H1 (cell line): ENCODE data around the gene PDK2. TPM values are rescaled to one million over a fixed set of nuclear protein-coding genes. Genes with fewer than 3 reads are reported as not detected.

Source experiments
- CTCF ChIA-PET: fragments of 300-600 bp; sonication (Branson Sonifier 250); formaldehyde crosslinking; loops from one replicate; lab custom pipeline; 2021; ENCODE audit not compliant: partially characterized antibody; lab: Charles Lee
- POLR2A ChIA-PET: fragments of 300-600 bp; sonication (Branson Sonifier 250); formaldehyde crosslinking; loops from one replicate; lab custom pipeline; 2021; ENCODE audit warnings: inconsistent platforms; ENCODE audit not compliant: partially characterized antibody; lab: Charles Lee
- DNase-seq, 2 experiments: peaks; one replicate each; pipeline versions ENCODE4 v3.0.0 to v3.0.0-alpha.2; 2010 to 2022; ENCODE audit warnings: low spot score in 2 of 2, low read depth in 1 of 2, mixed read lengths in 1 of 2
- FAIRE-seq: peaks from 2 replicates; lab custom pipeline; 2011; peaks lifted over from hg19 to GRCh38; lab: Jason Lieb, UNC
- H2AFZ ChIP-seq: 2 replicates; pipeline ENCODE4 v1.8.1; 2012; ENCODE audit warnings: low read length, inconsistent platforms
- H2AK5ac ChIP-seq: 2 replicates; pipeline ENCODE4 v1.6.1; 2013; ENCODE audit warnings: low read depth, low read length
- H2BK120ac ChIP-seq: replicated peaks from 2 replicates; pipeline ENCODE3; 2013; ENCODE audit warnings: low read depth, low read length, inconsistent platforms
- H2BK12ac ChIP-seq: 2 replicates; pipeline ENCODE4 v1.6.1; 2013; ENCODE audit warnings: low read depth, low read length
- H2BK15ac ChIP-seq: 2 replicates; pipeline ENCODE4 v1.6.1; 2013; ENCODE audit warnings: low read length
- H2BK20ac ChIP-seq: 2 replicates; pipeline ENCODE4 v1.6.1; 2013; ENCODE audit warnings: low read length
- H2BK5ac ChIP-seq: 2 replicates; pipeline ENCODE4 v1.6.1; 2013; ENCODE audit warnings: low read depth, low read length
- H3K14ac ChIP-seq: 2 replicates; pipeline ENCODE4 v1.6.1; 2013; ENCODE audit warnings: inconsistent platforms; ENCODE audit not compliant: insufficient read length
- H3K18ac ChIP-seq: 2 replicates; pipeline ENCODE4 v1.6.1; 2013; ENCODE audit warnings: low read length; ENCODE audit errors: extremely low read depth
- H3K23ac ChIP-seq: 2 replicates; pipeline ENCODE4 v1.6.1; 2013; ENCODE audit warnings: inconsistent platforms; ENCODE audit not compliant: insufficient read length
- H3K23me2 ChIP-seq: 2 replicates; pipeline ENCODE4 v1.6.1; 2013; ENCODE audit warnings: low read depth, low read length
- H3K27ac ChIP-seq: 2 replicates; pipeline ENCODE4 v1.6.1; 2011; ENCODE audit warnings: low read depth, low read length, inconsistent platforms
- H3K27me3 ChIP-seq, 4 experiments: replicated peaks in 1 of 4; 1 replicate in 1 of 4; 2 replicates in 3 of 4; pipeline versions ENCODE4 v1.6.1 to v1.8.1; 2011 to 2013; ENCODE audit warnings: low read length in 3 of 4, mild to moderate bottlenecking in 3 of 4, inconsistent platforms in 2 of 4, mixed read lengths in 2 of 4, moderate library complexity in 1 of 4; ENCODE audit not compliant: control insufficient read depth in 3 of 4, insufficient read depth in 3 of 4; ENCODE audit errors: extremely low read depth in 1 of 4
- H3K36me3 ChIP-seq, 4 experiments: 2 replicates each; pipeline versions ENCODE4 v1.6.1 to v1.8.1; 2011 to 2013; ENCODE audit warnings: mild to moderate bottlenecking in 4 of 4, low read length in 3 of 4, moderate library complexity in 2 of 4, control low read depth in 1 of 4, inconsistent platforms in 1 of 4; ENCODE audit not compliant: insufficient read depth in 4 of 4, control insufficient read depth in 2 of 4
- H3K4ac ChIP-seq: replicated peaks from 2 replicates; pipeline ENCODE3; 2013; ENCODE audit warnings: low read length, low read depth, mixed read lengths, inconsistent platforms; ENCODE audit not compliant: insufficient read length
- H3K4me1 ChIP-seq, 4 experiments: replicated peaks in 1 of 4; 1 replicate in 1 of 4; 2 replicates in 3 of 4; pipeline versions ENCODE4 v1.6.1 to v1.8.1; 2011 to 2013; ENCODE audit warnings: low read length in 3 of 4, inconsistent platforms in 2 of 4, mixed read lengths in 1 of 4; ENCODE audit not compliant: insufficient read depth in 4 of 4, control insufficient read depth in 3 of 4
- H3K4me2 ChIP-seq, 2 experiments: 2 replicates each; pipeline versions ENCODE4 v1.6.1 to v1.8.1; 2011 to 2013; ENCODE audit warnings: low read depth in 2 of 2, low read length in 2 of 2, control low read depth in 1 of 2, inconsistent platforms in 1 of 2, mild to moderate bottlenecking in 1 of 2; ENCODE audit not compliant: insufficient read depth in 1 of 2
- H3K4me3 ChIP-seq, 4 experiments: fragments of 200-600, 300-600 bp in 1 of 4; sonication (generic), shearing (Covaris generic), sonication (Bioruptor Twin) in 1 of 4; 2 replicates each; pipeline versions ENCODE4 v1.5.1 to v1.8.1; 2011 to 2016; ENCODE audit warnings: low read length in 4 of 4, low read depth in 3 of 4, control low read depth in 2 of 4, inconsistent platforms in 2 of 4, mild to moderate bottlenecking in 2 of 4, mixed read lengths in 1 of 4, moderate library complexity in 1 of 4; ENCODE audit not compliant: insufficient read depth in 2 of 4; ENCODE audit errors: extremely low read depth in 1 of 4
- H3K56ac ChIP-seq: replicated peaks from 2 replicates; pipeline ENCODE3; 2013; ENCODE audit warnings: low read depth, mild to moderate bottlenecking, mixed read lengths, low read length, inconsistent platforms; ENCODE audit not compliant: insufficient read length
- H3K79me1 ChIP-seq: 2 replicates; pipeline ENCODE4 v1.6.1; 2013; ENCODE audit warnings: low read depth, low read length, control low read depth
- H3K79me2 ChIP-seq, 2 experiments: 2 replicates each; pipeline versions ENCODE4 v1.6.1 to v1.8.1; 2012 to 2013; ENCODE audit warnings: low read length in 2 of 2, mild to moderate bottlenecking in 2 of 2, inconsistent platforms in 1 of 2; ENCODE audit not compliant: insufficient read depth in 2 of 2, control insufficient read depth in 1 of 2
- H3K9ac ChIP-seq, 4 experiments: replicated peaks in 1 of 4; 1 replicate in 1 of 4; 2 replicates in 3 of 4; pipeline versions ENCODE4 v1.6.1 to v1.8.1; 2011 to 2013; ENCODE audit warnings: low read depth in 3 of 4, low read length in 3 of 4, control low read depth in 2 of 4, mild to moderate bottlenecking in 2 of 4, moderate library complexity in 2 of 4, inconsistent platforms in 1 of 4; ENCODE audit errors: extremely low read depth in 1 of 4
- H3K9me3 ChIP-seq, 2 experiments: 2 replicates each; pipeline versions ENCODE4 v1.6.1 to v1.8.1; 2012 to 2013; ENCODE audit warnings: mild to moderate bottlenecking in 2 of 2, moderate library complexity in 2 of 2, control low read depth in 1 of 2, inconsistent platforms in 1 of 2, low read depth in 1 of 2, low read length in 1 of 2, mixed read lengths in 1 of 2; ENCODE audit not compliant: insufficient read depth in 2 of 2
- H4K20me1 ChIP-seq, 2 experiments: replicated peaks in 1 of 2; 2 replicates each; pipeline versions ENCODE3 to v1.8.1; 2011 to 2013; ENCODE audit warnings: inconsistent platforms in 2 of 2, low read length in 2 of 2, mild to moderate bottlenecking in 1 of 2; ENCODE audit not compliant: insufficient read depth in 2 of 2, control insufficient read depth in 1 of 2
- H4K5ac ChIP-seq: 2 replicates; pipeline ENCODE4 v1.6.1; 2013; ENCODE audit warnings: low read length, low read depth, mixed read lengths, inconsistent platforms; ENCODE audit not compliant: insufficient read length
- H4K8ac ChIP-seq: 2 replicates; pipeline ENCODE4 v1.8.0; 2013; ENCODE audit warnings: mild to moderate bottlenecking, moderate library complexity, low read length, inconsistent platforms; ENCODE audit not compliant: insufficient read depth; ENCODE audit errors: extremely low read depth
- H4K91ac ChIP-seq: replicated peaks from 2 replicates; pipeline ENCODE3; 2013; ENCODE audit warnings: low read length, mixed read lengths, inconsistent platforms; ENCODE audit not compliant: insufficient read length
- KDM4A ChIP-seq: IDR thresholded peaks from one replicate; pipeline ENCODE4 v1.7.1; 2012; ENCODE audit warnings: low read depth, mild to moderate bottlenecking, moderate library complexity, low read length, inconsistent platforms; ENCODE audit not compliant: severe bottlenecking
- PHF8 ChIP-seq: fragments of 200-600 bp; sonication (generic); conservative IDR thresholded peaks from 2 replicates; pipeline ENCODE4 v1.7.1; 2012; ENCODE audit warnings: low read depth, mild to moderate bottlenecking, inconsistent platforms, low read length, moderate library complexity
- RBBP5 ChIP-seq: IDR thresholded peaks from 2 replicates; pipeline ENCODE4 v1.7.1; 2012; ENCODE audit warnings: low read depth, mild to moderate bottlenecking, inconsistent platforms, low read length, moderate library complexity, borderline replicate concordance
- SP4 ChIP-seq: IDR thresholded peaks from 2 replicates; pipeline ENCODE4 v1.6.1; 2012; ENCODE audit warnings: low read length, inconsistent platforms
- WGBS, 2 experiments: shearing (Covaris generic) in 1 of 2; methylation state at CpG; one replicate each; pipeline versions ENCODE4 v1.1.6 to v1.1.7; 2013 to 2015; ENCODE audit warnings: low lambda C conversion rate in 2 of 2, mixed read lengths in 2 of 2, inconsistent platforms in 1 of 2, low coverage in 1 of 2, missing lambda C conversion rate in 1 of 2; ENCODE audit not compliant: insufficient replicate concordance in 2 of 2, insufficient coverage in 1 of 2, insufficient read length in 1 of 2; ENCODE audit errors: extremely low coverage in 1 of 2, missing lambda C conversion rate in 1 of 2; 5-methylcytosine and 5-hydroxymethylcytosine counted together
- polyA plus RNA-seq, 7 experiments: library from polyadenylated mRNA; depleted of rRNA in 3 of 7; stranded (reverse) in 5 of 7; unstranded in 2 of 7; fragments of >200 nt in 5 of 7; fragments of 200-250 nt in 2 of 7; gene quantifications; 1 replicate in 5 of 7; 2 replicates in 1 of 7; 4 replicates in 1 of 7; pipeline versions ENCODE4 v1.2.1 to v1.2.3, GENCODE V29; 2011 to 2013; ENCODE audit warnings: missing spikeins in 2 of 7, mixed read lengths in 2 of 7
- total RNA-seq: library from RNA; stranded (reverse); fragmentation: NEBNext Ultra II Directional; extraction: Animal tissue kit (Norgen Biotek cat#: 25700); gene quantifications from 2 replicates; pipeline ENCODE4 v1.2.1, GENCODE V29; 2021

The PDK2 gene
- total and polyA plus RNA-seq, 2 of the 8 experiments (the other 6 are each of a cell fraction or from before 2014, with no cell fraction given): 18.3 to 121 TPM

GRCh38 chr17:50129728-50130558 is 34.8 kb downstream of the PDK2 start, which contains the start of gene SAMD14:
TSS of gene SAMD14 (minus strand) at chr17:50130160. CDS start at chr17:50124959, 5,201 bp downstream.
- DNase-seq (no peak), FAIRE-seq (no peak)
- Histone ChIP-seq H3K23me2 (peaks cover 20% of the 10 kb centered on the region), H3K18ac (peak within 1 kb of the TSS; percentile 97; the same call in 1 of the 2 replicates), H3K27me3 (peaks cover 0 to 11% (median 2%) of the 10 kb centered on the region in 4 experiments; a peak in 4 of 7 replicates), H3K56ac (no peak within 1 kb of the TSS), H4K5ac (no peak within 1 kb of the TSS), H2AFZ (0 out of 2 replicates have a peak within 1 kb of the TSS, but pooled peaks have one; percentile 24), H3K14ac (no peak within 1 kb of the TSS), H2BK5ac (peak within 1 kb of the TSS; percentile 60; the same call in 1 of the 2 replicates), H3K4ac (no peak within 1 kb of the TSS), H3K79me1 (no peaks in the 10 kb centered on the region), H2BK15ac (no peak within 1 kb of the TSS), H3K4me3 (peak within 1 kb of the TSS; percentile 37 to 97 (median 74)), H3K4me2 (peak within 1 kb of the TSS; percentile 70 to 99), H2BK20ac (no peak within 1 kb of the TSS), H3K27ac (no peak within 1 kb of the TSS), H4K91ac (peak within 1 kb of the TSS; percentile 72), H3K9ac (peak within 1 kb of the TSS in 1 of 4 experiments; percentile 33; a peak in 2 of 7 replicates), H4K20me1 (peaks cover 0 to 1% of the 10 kb centered on the region in 2 experiments), H3K79me2 (no peaks in the 10 kb centered on the region), H3K36me3 (no peaks in the 10 kb centered on the region), H3K4me1 (peaks cover 8 to 34% (median 30%) of the 10 kb centered on the region in 4 experiments), H4K8ac (no peak within 1 kb of the TSS; the same call in none of the 2 replicates), H3K23ac (no peak within 1 kb of the TSS), H2BK120ac (no peak within 1 kb of the TSS), H3K9me3 (no peaks in the 10 kb centered on the region), H2BK12ac (peak within 1 kb of the TSS; percentile 55; the same call in 1 of the 2 replicates), H2AK5ac (no peak within 1 kb of the TSS)
- TF ChIP-seq PHF8 (0 out of 2 replicates have a peak, but pooled peaks have one; percentile 18), RBBP5 (peak; percentile 61; the same call in 1 of the 2 replicates), SP4 (no peak), KDM4A (peak; percentile 76)
- CTCF ChIA-PET: interaction anchor here (0.6 to 21.6 kb wide), 11 partner anchors 11 to 164 kb away, joined by 3 to 299 read pairs (median 8); partner anchors contain the start of genes COL1A1 and PPP1R9B
- 2% methylated on average over 22 of the region's 84 CpGs; no CpG with 5 or more reads in 1 of the 2 experiments for WGBS, 2 experiments
- POLR2A ChIA-PET: interaction anchor here (0.9 to 3.5 kb wide), 7 partner anchors 13 to 331 kb away, joined by 3 to 11 read pairs (median 5); no protein-coding TSS in a partner anchor
